GM12801 (cell line): Measurements from ENCODE around the gene DGCR8.

Experiments used
- CTCF ChIP-seq: IDR thresholded peaks from one replicate; pipeline ENCODE4 v1.5.1; 2011; ENCODE audit warnings: control low read depth; ENCODE audit not compliant: insufficient read length; ENCODE audit errors: extremely low read depth

DGCR8 gene

GRCh38 chr22:20107951-20108756 is 28.1 kb downstream of the DGCR8 start:
- no peak for TF ChIP-seq CTCF

- no peak for TF ChIP-seq CTCF
Measured at GRCh38 chr22:20108757-20109230, 28.8 kb downstream of the DGCR8 start.

GRCh38 chr22:20109411-20110358 is 29.6 kb downstream of the DGCR8 start:
- no peak for TF ChIP-seq CTCF

GRCh38 chr22:20110359-20110985 is 30.4 kb downstream of the DGCR8 start:
- no peak for TF ChIP-seq CTCF

- no peak for TF ChIP-seq CTCF
Measured at GRCh38 chr22:20111045-20111688, 31.1 kb downstream of the DGCR8 start.

GRCh38 chr22:20111689-20112622 is 31.9 kb downstream of the DGCR8 start:
- TF ChIP-seq CTCF = no peak
